ENCODE results near the gene MACROD2. TPM values are rescaled to one million over a fixed set of nuclear protein-coding genes. Genes with fewer than 3 reads are reported as not detected.

The MACROD2 gene
- total RNA-seq, 4 donors from 2014 or later: 4.6 to 33.0 (median 8.3) TPM

GRCh38 chr20:15320941-15321340 is 1325.6 kb downstream of the MACROD2 start:
- H3K9me3 ChIP-seq: no peaks in the 10 kb centered on the region
- 60 to 72% methylated on average over 2 of the region's 2 CpGs for WGBS, 2 donors (ENCODE audit: low coverage in 1 of 2)
- no peaks in the 10 kb centered on the region for H3K36me3 ChIP-seq
- H3K4me3 ChIP-seq: no peak overlapping the region
- intact Hi-C loops (cut with DNase I; ENCODE audit: low total_unique reads) (no loop called here), in situ Hi-C loops (cut with MboI; ENCODE audit: low pct_ligation_motif_present in 1 of 4, low pct_unique_long_range_greater_than_20kb in 1 of 4, low sequenced_read_pairs in 3 of 4) (no loop called here)
- no peak for DNase-seq
- H3K27ac ChIP-seq: no peak overlapping the region
- no peaks in the 10 kb centered on the region for H3K4me1 ChIP-seq
- TF ChIP-seq CTCF (IDR thresholded peaks at IDR 0.05) (no peak), POLR2A (IDR thresholded peaks at IDR 0.05) (no peak), POLR2AphosphoS5 (IDR thresholded peaks at IDR 0.05) (no peak), EP300 (IDR thresholded peaks at IDR 0.05; ENCODE audit: low read depth) (no peak)
- H3K27me3 ChIP-seq: no peaks in the 10 kb centered on the region

- H3K4me3 ChIP-seq: no peak overlapping the region
- intact Hi-C loops (cut with DNase I; ENCODE audit: low total_unique reads) (no loop called here), in situ Hi-C loops (cut with MboI; ENCODE audit: low pct_ligation_motif_present in 1 of 4, low pct_unique_long_range_greater_than_20kb in 1 of 4, low sequenced_read_pairs in 3 of 4) (no loop called here)
- H3K27me3 ChIP-seq: no peaks in the 10 kb centered on the region
- whole genome bisulfite sequencing, 2 donors (ENCODE audit: low coverage in 1 of 2): 89 to 90% methylated on average over 1 to 4 of the region's 4 CpGs
- no peak for DNase-seq
- no peaks in the 10 kb centered on the region for H3K36me3 ChIP-seq
- TF ChIP-seq POLR2A (IDR thresholded peaks at IDR 0.05): no peak
- TF ChIP-seq CTCF (IDR thresholded peaks at IDR 0.05): no peak
- no peak for TF ChIP-seq EP300 (IDR thresholded peaks at IDR 0.05; ENCODE audit: low read depth)
- TF ChIP-seq POLR2AphosphoS5 (IDR thresholded peaks at IDR 0.05): no peak
- no peaks in the 10 kb centered on the region for H3K9me3 ChIP-seq
- no peaks in the 10 kb centered on the region for H3K4me1 ChIP-seq
- no peak overlapping the region for H3K27ac ChIP-seq
Observed at GRCh38 chr20:15327123-15327522, 1331.8 kb downstream of the MACROD2 start.

GRCh38 chr20:15328084-15328483 is 1332.8 kb downstream of the MACROD2 start:
- H3K4me1 ChIP-seq: no peaks in the 10 kb centered on the region
- H3K27me3 ChIP-seq: no peaks in the 10 kb centered on the region
- TF ChIP-seq POLR2AphosphoS5 (IDR thresholded peaks at IDR 0.05) (no peak), EP300 (IDR thresholded peaks at IDR 0.05; ENCODE audit: low read depth) (no peak), POLR2A (IDR thresholded peaks at IDR 0.05) (no peak), CTCF (IDR thresholded peaks at IDR 0.05) (no peak)
- DNase-seq: no peak
- H3K27ac ChIP-seq: no peak overlapping the region
- H3K4me3 ChIP-seq: no peak overlapping the region
- in situ Hi-C loops (cut with MboI; ENCODE audit: low pct_ligation_motif_present in 1 of 4, low pct_unique_long_range_greater_than_20kb in 1 of 4, low sequenced_read_pairs in 3 of 4) (no loop called here), intact Hi-C loops (cut with DNase I; ENCODE audit: low total_unique reads) (no loop called here)
- 68% methylated on average over 1 of the region's 1 CpG; no CpG with 5 or more reads in 1 of the 2 donors for WGBS, 2 donors (ENCODE audit: low coverage in 1 of 2)
- H3K9me3 ChIP-seq: no peaks in the 10 kb centered on the region
- H3K36me3 ChIP-seq: no peaks in the 10 kb centered on the region

- in situ Hi-C loops (cut with MboI; ENCODE audit: low pct_ligation_motif_present in 1 of 4, low pct_unique_long_range_greater_than_20kb in 1 of 4, low sequenced_read_pairs in 3 of 4): no loop called here
- no peaks in the 10 kb centered on the region for H3K27me3 ChIP-seq
- H3K4me3 ChIP-seq: no peak overlapping the region
- TF ChIP-seq EP300 (IDR thresholded peaks at IDR 0.05; ENCODE audit: low read depth) (no peak), CTCF (IDR thresholded peaks at IDR 0.05) (no peak), POLR2AphosphoS5 (IDR thresholded peaks at IDR 0.05) (no peak), POLR2A (IDR thresholded peaks at IDR 0.05) (no peak)
- WGBS, 2 donors (ENCODE audit: low coverage in 1 of 2): 88% methylated on average over 1 of the region's 1 CpG; no CpG with 5 or more reads in 1 of the 2 donors
- intact Hi-C loops (cut with DNase I; ENCODE audit: low total_unique reads): no loop called here
- H3K9me3 ChIP-seq: no peaks in the 10 kb centered on the region
- no peaks in the 10 kb centered on the region for H3K4me1 ChIP-seq
- DNase-seq: no peak
- H3K36me3 ChIP-seq: no peaks in the 10 kb centered on the region
- no peak overlapping the region for H3K27ac ChIP-seq
Observed at GRCh38 chr20:15332711-15333160, 1337.4 kb downstream of the MACROD2 start.
